NCI-H446 treated with DMSO at 0.1 percent for 48 hours (cell line): ENCODE measurements around the gene ZSCAN10.

Experiments
- DNase-seq: peaks from one replicate; lab custom pipeline; 2025; lab: John Stamatoyannopoulos, UW

ZSCAN10 gene

DNA sequence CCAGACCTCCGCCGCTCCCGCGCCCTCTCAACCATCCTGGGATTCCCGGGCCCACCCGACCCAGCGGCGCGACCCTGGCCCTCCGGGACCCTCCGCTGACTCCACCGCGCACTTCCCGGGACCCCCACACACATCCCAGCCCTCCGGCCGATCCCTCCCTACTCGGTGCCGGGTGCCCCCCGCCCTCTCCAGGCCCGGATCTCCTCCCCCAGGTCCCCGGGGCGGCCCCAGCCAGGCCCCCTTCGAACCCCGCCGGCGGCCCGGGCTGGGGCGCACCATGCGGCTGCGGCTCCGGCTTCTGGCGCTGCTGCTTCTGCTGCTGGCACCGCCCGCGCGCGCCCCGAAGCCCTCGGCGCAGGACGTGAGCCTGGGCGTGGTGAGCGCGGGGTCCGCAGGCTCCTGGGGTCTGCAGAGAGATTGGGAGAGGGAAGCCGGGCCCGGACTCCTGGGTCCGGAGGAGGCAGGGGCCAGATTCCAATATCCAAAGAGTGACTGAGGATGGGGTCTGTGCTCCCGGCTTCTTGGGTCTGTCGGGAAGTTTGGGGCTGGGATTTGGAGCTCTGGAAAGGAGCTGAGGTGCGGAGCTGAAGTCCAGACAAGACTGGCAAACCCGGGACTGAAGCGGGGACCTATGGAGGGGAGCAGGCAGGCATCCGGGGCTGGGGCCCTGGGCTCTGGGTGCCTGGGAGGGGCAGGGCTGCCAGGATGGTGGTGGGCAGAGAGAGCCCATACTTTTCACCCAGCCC lies 52.3 kb downstream of the ZSCAN10 start:
- DNase-seq, result no peak

DNA sequence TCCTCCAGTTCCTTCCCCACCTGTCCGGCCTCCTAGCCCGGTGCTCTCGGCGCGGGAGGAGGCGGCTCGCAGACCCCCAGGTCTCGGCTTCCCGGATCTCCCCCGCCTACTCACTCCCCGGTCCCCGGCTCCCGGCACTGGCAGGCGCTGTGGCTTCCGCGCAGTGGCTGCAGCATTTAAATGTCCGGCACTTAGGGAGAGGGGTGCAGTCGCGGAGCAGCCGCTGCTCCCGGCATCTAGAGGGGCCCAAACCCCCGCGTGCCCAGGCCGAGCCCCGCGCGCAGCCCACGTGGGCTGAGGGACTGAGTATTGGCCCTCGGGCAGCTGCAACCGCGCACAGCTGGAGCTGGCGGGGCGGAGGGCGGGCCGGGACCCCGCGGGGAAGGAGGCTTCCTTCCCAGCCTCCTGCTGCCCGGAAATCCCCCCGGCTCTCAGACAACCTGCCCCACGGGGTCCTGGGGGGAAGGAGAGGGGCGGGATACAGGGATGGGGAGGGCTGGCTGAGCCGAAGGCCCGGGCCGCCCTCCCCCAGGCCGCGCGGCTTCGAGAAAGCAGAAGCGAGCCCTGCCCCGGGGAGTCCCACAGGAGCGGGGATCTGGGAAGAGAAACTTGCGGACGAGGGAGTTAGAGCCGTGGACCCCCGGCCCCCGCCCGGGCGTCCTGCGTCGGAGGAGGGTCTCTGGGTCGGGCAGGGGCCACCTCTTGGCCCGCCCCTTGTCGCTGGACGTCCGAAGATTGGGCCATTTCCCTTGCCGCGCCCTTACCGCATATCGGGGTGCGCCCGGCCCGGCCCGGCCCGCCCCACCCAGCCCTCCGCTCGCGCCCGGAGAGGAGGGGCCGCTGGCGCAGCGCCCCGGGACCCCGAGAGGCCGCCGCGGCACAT lies 53.1 kb downstream of the ZSCAN10 start, which contains the start of gene MMP25:
Gene MMP25 (plus strand): TSS at position 804 of the 883 bp plus-strand sequence. CDS start 357 bp downstream, outside the sequence.
- no peak for DNase-seq

GRCh38 chr16:3044708-3045107 lies 54.4 kb downstream of the ZSCAN10 start:
- no peak for DNase-seq

GRCh38 chr16:3042376-3042775 lies 56.7 kb downstream of the ZSCAN10 start:
- no peak for DNase-seq

- DNase-seq, result no peak
Observed at GRCh38 chr16:3038896-3039295, 60.2 kb downstream of the ZSCAN10 start.
